ENCODE results near the gene HOXB4. TPM values are rescaled to one million over a fixed set of nuclear protein-coding genes. Genes with fewer than 3 reads are reported as not detected.

Gene HOXB4
- total RNA-seq, 1 donor = 1.7 TPM

DNA sequence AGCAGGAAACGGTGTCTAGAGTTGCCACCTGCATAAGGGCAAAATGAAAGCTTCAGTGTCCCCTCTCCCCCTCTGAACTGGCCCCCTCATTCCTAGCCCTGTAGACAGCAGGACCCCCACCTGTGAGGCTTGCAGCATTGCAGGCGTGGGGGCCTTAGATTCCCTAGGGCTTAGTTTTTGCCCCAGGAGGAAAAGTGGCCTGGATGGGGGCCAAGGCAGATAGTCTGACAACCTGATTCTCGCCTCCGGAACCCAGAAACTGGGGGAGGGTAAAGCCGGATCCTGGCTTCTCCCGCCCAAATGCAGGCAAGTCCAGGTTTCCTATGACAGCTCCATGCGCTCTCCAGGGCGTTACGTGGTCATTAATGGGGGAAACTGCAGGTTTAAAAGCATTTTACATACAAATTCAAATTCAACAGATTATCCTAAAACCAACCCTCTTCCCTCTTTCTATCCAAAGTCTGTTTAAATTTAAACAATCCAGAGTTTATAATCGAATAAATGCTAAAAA, 27.3 kb upstream of the HOXB4 start:
- no peak for DNase-seq (ENCODE audit: low read depth)
- H3K4me3 ChIP-seq (ENCODE audit: low read depth, low read length) = no peak overlapping the region
- TF ChIP-seq, protein P1, sequence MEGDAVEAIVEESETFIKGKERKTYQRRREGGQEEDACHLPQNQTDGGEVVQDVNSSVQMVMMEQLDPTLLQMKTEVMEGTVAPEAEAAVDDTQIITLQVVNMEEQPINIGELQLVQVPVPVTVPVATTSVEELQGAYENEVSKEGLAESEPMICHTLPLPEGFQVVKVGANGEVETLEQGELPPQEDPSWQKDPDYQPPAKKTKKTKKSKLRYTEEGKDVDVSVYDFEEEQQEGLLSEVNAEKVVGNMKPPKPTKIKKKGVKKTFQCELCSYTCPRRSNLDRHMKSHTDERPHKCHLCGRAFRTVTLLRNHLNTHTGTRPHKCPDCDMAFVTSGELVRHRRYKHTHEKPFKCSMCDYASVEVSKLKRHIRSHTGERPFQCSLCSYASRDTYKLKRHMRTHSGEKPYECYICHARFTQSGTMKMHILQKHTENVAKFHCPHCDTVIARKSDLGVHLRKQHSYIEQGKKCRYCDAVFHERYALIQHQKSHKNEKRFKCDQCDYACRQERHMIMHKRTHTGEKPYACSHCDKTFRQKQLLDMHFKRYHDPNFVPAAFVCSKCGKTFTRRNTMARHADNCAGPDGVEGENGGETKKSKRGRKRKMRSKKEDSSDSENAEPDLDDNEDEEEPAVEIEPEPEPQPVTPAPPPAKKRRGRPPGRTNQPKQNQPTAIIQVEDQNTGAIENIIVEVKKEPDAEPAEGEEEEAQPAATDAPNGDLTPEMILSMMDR (IDR thresholded peaks at IDR 0.05; ENCODE audit: insufficient read depth, low read depth, low read length) = no peak

DNA sequence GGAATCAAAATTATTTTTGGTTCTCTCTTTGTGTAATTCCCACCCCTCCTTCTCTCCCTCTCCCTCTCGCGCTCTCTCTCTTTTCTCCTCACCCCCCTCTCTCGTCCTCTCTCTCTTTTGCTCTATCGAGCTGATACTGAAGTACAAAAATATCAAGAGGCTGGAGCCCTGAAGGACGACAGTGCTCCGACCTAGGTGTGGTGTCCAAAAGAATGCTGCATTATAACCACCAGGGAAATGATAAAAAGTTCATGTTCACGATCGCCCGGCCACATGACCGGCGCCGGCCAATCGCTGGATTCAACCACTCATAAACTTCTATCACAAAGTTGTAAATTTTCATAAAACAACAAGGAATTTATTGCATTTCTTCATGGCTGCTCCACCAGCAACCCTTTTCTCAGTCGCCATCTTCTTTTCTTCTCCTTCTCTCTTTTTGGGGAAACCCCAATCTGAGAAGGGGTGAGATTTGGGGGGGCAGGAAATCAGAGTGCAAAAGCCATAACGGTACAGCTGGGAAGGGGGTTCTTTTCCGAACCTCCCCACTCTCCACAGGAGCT, 26.7 kb upstream of the HOXB4 start, which contains the start of gene HOXB6:
TSS of gene HOXB6 (minus strand) at position 217 of the 560 bp plus-strand sequence. CDS start 6,836 bp downstream, outside the sequence.
- H3K4me3 ChIP-seq (ENCODE audit: low read depth, low read length) = peak within 1 kb of the TSS; percentile 50
- TF ChIP-seq, protein P1 (IDR thresholded peaks at IDR 0.05; ENCODE audit: insufficient read depth, low read depth, low read length) = no peak
- no peak for DNase-seq (ENCODE audit: low read depth)

DNA sequence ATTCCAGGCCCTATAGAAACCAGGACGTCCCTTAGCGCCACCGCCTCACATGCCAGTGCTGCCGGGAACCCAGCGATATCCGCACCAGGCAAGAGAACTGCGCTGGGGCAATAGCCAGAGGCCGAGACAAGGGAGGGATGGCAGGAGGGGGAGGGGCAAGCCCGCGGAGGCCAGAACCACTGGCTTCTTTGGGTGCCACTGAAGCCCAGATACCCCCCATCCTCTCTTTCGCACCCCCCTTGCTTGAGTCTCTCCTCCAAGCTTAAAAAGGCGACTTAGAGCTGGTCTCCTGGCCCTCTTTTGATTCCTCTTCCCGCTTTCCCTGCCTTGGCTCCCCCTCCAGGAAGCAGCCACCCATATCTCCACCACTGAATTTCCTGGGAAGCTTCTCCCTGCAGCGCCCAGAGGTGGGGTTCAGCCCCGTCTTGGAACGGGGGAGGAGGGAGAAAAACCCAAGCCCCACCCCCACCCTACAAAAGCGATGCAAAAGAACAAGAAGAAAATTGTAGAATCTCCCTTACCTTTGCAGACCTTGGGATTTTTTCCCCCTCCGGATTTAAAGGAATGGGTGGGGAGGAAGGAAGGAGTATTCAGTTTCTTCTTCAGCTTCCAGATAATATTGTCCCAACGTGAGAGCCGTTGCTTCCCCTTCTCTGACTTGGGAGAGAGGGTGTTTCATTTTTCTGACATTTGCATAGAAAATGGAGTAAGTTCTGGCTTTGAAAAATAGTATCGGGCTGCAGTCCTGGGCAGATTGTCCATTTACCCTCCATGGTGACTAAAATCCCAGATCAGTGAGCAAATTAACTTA, 26.0 kb upstream of the HOXB4 start:
- TF ChIP-seq, protein P1 (IDR thresholded peaks at IDR 0.05; ENCODE audit: insufficient read depth, low read depth, low read length) = no peak
- DNase-seq (ENCODE audit: low read depth) = no peak

DNA sequence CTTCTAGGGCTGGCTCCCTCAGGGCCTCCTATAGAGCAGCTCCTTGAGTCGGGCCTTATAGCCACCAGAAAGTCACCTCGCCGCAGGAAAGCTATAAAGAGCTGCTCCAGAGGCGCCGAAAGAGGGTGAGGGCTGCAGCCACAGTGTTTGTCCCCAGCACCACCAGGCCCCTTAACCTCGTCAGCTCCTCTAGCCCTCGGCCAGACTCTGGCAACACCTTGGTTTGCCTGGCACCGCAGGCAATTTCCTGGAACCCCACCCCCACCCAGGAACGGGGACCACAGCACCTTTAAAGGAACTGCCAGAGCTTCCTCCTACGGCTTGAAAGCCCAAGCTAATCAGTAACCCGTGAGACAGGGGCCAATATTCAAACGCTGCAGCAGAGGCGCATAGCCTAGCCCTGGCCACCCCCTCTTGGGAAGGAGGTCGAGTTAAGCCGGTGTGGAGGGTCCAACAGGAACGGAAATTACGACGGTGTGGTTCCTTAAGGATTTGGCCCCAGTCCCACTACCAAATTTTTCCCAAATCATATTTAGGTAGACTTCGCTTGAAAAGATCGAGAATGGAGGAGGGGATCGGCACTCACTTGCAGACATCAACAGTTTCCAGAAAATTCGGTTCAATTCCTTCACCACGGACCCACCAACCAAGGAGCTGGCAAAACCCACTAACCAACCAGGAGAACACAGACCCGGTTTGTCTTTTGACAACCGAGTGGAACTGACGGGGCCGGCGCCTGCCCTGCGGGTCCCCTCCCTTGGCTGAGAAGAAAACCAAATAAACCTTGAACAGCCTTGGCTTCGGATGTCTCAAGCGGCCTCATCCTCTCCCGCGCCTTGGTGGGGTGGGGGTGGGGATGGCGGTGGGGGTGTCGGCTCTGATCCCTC, 23.6 kb upstream of the HOXB4 start:
- DNase-seq (ENCODE audit: low read depth) = no peak
- no peak overlapping the region for H3K4me3 ChIP-seq (ENCODE audit: low read depth, low read length)
- TF ChIP-seq, protein P1 (IDR thresholded peaks at IDR 0.05; ENCODE audit: insufficient read depth, low read depth, low read length) = no peak

More for the DNA sequence above, 26.0 kb upstream of the HOXB4 start:
- peak overlapping the region; percentile 50 for H3K4me3 ChIP-seq (ENCODE audit: low read depth, low read length)

DNA sequence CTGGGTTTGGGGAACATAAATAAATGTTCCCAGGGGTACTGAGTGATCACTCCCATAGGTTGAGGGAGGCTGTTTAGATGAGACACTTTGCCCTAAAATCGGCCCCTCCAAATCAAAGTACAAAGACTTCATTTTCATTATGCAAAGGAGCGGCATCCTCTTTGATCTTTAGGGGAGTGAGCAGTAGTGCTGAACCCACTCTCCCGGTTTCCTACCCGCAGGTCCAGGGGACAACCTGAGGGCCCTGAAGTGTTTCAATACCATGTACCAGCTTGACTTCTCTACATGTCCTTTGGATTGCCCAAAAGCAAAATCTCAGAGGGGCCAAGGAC, 23.0 kb upstream of the HOXB4 start:
- TF ChIP-seq, protein P1 (IDR thresholded peaks at IDR 0.05; ENCODE audit: insufficient read depth, low read depth, low read length) = no peak
- DNase-seq (ENCODE audit: low read depth) = no peak
- no peak overlapping the region for H3K4me3 ChIP-seq (ENCODE audit: low read depth, low read length)

DNA sequence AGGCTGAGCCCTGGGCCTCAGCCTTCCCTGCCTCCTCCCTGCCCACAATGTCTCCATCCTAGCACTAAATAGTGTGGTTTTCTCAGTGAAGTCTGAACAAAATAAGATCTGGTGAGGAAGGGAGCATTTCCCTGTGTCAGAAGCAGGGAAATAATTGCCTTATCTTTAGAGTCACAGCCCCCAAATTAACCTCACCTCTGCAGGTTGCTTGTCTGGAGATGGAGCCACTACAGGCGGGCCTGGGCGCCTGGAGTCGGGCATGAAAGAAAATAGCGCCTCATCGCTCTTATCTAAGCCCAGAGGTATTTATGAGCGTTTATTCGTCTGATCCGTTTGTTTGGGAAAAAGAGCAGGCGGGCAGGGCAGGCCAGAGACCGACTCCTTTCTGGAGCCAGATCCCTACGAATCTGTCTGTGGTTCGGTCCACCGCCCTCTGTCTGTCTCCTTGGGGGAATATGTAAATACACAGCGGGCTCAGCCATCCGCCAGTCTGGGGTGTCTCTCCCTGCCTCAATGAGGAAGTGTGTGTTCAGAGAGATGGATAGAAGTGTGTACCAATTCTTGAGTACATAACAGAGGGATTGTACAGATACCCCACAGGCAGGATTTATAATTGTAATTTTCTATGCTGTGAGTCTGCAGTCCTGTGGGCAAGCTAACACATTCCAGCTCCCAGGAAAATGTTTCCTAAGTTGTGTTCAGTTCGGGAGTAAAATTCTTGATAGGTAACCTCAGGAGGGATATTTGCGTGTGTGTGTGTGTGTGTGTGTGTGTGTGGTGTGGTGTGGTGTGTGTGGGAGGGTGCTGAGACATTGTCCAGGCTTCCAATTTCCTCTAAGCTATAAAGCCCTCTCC, 22.3 kb upstream of the HOXB4 start:
- DNase-seq (ENCODE audit: low read depth) = no peak
- TF ChIP-seq, protein P1 (IDR thresholded peaks at IDR 0.05; ENCODE audit: insufficient read depth, low read depth, low read length) = no peak
- H3K4me3 ChIP-seq (ENCODE audit: low read depth, low read length) = no peak overlapping the region
